Stimulated activated CD4-positive, alpha-beta T cell treated with anti-CD3 and anti-CD28 coated beads, Interleukin-4, amount 100 ng/mL, for 1 hour (primary cell): ENCODE measurements around the gene TDRD7.

Experiments used
- DNase-seq: peaks from one replicate; pipeline ENCODE4 v3.0.0-alpha.2; 2020

TDRD7 gene

DNA sequence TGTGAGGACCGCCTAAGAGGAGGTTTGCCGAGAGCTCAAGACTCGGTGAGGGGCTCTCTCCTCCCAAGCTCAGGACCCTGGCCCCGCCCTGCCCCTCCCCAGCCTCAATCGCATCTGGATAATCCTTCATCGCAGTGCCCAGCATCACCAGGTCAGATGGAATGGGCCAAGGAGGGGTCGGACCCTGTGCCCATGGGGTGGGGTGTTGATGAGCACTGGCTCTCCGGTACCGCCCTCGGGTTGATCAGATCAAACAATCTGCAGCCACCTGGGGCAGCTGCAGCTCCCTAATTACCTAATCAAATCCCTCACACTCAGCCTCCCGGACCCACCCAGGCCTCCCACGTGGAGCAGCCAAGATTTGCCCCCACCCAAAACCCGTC lies 24.4 kb upstream of the TDRD7 start:
- no peak for DNase-seq

DNA sequence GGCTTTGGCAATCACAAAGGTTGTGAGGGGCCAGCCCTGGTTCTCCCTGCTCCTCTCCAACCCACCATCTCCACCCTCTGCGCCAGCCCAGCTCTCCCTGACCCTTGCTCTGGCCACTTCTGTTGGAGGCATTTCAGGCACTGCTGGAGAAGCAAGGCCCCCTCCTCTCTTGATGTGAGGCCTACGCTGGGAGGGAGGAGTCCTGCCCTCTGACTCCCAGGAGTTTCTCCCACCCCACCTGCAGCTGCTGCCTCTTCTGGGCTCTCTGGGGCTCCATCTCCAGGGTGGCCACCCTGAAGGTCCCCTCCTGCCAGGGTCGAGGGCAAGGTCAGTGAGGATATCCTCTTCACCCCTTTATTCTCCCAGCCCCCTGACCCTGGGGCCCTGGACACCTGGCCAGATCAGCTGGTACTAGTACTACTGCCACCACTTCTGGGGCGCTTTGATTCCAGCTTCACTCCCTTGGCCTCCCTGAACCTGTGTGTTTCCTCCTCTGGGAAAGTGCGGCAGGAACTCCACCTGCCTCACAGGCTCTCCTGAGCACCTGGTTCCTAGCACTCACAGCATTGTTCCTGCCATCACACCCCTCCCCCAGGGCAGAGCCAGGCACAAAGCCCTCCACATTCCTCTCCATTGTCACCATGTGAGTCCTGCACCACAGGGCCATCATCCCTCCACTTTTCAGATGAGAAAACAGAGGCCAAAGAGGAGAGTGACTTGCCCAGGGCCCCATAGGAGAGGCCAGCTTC lies 23.8 kb upstream of the TDRD7 start:
- DNase-seq: no peak

DNA sequence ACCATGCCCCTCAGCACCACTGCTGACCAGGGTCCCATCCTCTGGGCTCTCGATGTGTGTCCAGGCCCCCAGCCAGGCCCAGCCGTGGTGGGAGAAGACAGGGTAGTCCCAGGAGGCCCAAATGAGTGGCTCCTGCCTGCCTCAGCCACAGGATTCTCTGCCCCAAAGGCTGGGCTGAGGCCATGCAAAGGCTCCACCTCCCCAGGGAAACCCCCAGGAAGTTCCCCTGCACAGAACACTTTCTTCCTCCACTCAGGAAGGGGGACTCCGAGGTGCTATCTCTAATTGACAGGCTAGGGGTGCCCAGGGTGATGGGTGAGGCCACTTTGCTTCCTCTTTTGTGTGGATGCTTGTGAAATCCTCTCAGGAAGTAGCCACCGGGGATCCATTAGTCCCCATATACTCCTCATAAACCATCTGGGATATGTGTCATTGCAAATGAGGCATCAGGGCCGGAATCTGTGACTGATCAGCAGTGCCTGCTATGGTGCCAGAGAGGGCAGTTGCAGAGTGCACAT lies 23.1 kb upstream of the TDRD7 start:
- peak; percentile 38 for DNase-seq

- DNase-seq: no peak
These were observed 22.6 kb upstream of the TDRD7 start for GRCh38 chr9:97389249-97389648.

DNA sequence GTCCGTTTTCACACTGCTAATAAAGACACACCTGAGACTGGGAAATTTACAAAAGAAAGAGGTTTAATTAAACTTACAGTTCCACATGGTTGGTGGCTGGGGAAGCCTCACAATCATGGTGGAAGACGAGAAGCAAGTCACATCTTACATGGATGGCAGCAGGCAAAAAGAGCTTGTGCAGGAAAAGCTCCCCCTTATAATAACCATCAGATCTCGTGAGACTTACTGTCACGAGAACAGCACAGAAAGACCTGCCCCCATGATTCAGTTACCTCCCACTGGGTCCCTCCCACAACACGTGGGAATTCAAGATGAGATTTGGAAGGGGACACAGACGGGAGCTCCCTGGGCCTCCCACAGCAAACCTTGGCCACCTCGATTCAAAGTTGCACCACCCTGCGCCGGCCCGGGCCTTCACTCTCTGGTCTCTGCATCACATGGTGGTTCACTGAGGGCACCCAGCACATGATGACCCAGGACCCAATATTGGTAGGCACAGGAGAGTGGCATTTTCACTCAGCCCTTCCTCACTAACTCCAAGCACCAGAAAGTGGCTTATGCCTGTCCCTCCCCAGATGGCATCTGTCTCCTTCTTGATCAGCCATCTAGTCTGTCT lies 21.0 kb upstream of the TDRD7 start:
- DNase-seq: no peak

DNA sequence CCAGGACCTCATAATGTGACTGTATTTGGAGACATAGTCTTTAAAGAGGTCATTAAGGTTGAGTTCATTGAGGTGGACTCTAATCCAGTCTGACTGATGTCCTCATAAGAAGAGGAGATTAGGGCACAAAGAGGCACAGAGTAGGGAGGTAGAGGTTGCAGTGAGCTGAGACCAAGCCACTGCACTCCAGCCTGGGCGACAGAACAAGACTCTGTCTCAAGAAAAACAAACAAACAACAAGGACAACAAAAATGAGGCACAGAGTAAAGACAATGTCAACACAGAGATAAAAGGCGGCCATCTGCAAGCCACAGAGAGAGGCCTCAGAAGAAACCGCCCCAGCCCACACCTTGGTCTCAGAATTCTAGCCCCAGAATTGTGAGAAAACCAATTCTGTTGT lies 17.0 kb upstream of the TDRD7 start:
- DNase-seq: no peak

DNA sequence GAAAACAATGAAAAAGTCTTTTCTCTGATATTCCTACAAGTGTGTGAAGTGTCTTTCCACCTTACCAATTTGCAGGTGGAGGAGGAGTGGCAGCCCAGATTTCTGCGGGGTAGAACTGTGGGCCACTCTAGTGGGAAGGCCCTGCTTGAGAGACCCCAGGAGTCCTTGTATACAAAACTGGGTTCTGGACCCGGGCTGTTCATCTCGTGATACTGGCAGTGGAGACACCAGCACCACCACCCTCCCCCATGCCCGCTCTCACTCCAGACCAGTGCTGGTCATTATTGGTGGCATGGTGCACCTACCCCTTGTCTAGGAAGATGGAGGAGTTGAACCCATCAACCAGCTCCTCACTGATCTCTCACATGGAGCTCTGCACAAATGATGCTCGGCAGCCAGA lies 16.2 kb upstream of the TDRD7 start:
- DNase-seq: no peak

- no peak for DNase-seq
These were observed 15.6 kb upstream of the TDRD7 start for GRCh38 chr9:97396256-97396655.

DNA sequence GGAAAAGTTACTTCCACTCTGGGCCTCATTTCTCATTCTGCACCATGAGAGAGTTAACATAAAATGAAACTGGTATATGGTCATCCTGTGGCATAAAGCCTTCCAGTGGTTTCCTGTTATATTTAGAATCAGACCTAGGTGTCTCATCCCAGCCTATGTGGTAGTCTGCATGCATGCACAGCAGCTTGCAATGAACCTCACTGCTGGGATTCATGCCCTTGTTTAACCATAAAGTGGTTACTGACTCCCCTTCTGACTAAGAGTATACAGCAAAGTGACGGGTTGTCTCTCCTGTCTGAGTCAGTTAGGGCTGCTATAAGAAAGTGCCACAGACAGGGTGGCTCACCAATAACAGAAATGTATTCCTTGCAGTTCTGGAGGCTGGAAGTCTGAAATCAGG lies 14.7 kb upstream of the TDRD7 start:
- no peak for DNase-seq

GRCh38 chr9:97398999-97399758 lies 12.7 kb upstream of the TDRD7 start:
- peak; percentile 71 for DNase-seq

DNA sequence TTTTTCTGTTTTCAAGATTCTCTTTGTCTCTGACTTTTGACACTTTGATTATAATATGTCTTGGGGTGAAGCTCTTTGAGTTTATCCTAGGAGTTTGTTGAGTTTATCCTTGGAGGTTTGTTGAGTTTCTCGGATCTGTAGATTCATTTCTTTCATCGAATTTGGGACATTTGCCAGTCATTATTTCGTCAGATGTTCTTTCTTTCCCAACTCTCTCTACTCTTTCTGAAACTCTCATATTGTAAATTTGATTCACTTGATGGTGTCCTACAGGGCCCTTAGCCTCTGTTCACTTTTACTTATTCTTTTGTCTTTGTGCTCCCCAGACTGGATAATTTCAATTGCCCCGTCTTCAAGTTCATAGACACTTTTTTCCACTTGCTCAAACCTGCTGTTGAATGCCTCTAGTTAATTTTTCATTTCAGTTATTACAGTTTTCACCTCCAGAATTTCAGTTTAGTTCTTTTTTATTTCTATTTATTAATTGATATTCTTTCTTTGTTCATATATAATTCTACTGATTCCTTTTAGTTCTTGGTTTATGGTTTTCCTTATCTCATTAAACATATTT lies 8.1 kb upstream of the TDRD7 start:
- DNase-seq: no peak

- DNase-seq: no peak
These were observed 6.3 kb upstream of the TDRD7 start for GRCh38 chr9:97405551-97405950.

DNA sequence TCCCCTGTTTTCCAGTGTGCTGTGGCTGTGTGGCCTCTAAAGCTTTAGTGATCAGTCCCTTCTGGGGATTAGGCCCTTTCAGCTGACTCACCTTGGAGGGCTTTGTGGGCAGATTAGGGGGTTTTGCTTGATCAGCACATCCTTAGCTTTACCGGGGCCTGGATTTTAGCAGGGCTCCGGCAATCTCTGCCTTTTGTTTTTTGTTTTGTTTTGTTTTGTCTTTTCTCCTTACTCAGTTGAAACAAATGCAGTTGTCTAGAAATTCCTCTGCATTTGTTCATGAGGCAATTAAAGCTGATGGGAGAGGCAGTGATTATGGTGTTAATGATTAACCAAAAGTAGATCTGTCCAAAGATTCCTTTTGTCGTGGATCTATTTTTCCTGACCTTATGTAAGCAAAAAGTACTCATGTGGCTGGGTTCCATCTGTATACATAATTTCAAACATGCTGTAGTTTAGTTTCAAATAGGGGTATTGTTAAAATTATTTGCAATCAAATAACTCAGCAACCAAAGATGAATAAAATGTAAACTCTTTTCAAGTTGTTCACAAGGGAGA lies 5.2 kb upstream of the TDRD7 start:
- no peak for DNase-seq

GRCh38 chr9:97408562-97408961 lies 3.3 kb upstream of the TDRD7 start:
- no peak for DNase-seq

- DNase-seq: no peak
These were observed 482 bp upstream of the TDRD7 start for GRCh38 chr9:97411440-97411788.

DNA sequence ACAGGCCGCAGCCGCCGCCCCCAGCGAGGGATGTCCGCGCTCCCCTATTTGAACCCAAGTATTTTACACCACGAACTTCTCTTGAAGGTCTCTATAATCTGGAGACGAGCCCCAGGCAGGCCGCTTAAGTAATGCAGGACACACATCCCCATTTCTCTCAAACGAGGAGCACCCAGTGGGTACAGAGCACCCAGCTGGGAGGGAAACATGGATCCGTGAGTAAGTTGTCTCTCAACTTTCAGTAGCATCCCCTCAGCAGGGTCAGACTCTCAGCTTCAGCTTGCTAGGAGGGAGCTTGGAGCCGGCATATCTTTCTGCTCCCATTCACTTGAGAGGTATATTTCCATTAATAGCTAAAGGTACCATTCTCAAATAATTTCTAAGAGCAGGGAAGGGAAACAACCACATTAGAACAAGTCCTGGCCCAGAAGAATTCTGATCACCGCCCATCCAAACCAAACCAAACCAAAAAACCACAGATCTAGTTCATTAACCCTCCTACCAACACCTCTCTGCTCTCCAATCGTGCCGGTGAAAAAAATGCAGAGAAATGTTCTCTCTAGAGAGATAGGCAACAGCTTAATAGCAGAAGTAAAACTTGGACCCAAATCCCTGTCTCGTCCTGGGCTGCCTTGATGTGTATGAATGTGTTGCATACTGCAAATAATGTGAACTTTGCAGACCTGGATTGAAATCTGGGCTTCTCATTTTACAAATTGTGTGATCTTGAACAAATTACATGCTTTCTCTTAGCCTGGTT lies 910 bp downstream of the TDRD7 start:
- DNase-seq: no peak

GRCh38 chr9:97413462-97413861 lies 1.6 kb downstream of the TDRD7 start:
- DNase-seq: no peak

DNA sequence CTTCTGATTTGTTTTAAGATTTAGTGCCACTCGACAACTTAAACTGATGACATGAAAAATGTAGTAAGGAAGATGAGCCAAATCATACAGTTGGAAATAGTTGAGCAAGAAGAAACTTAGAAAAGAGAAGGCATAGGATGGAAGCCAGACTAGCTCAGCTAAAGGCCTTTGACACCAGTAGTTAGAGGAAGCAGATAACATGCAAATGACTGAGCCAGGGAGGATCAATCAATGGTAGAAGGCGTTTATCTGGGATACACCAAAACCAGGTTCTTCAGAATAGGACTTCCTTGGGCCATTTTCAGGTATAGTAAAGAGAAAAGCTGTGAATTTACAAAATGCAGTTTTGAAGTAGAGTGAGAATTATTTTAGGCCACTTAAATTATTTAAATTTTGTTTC lies 3.2 kb downstream of the TDRD7 start:
- DNase-seq: no peak

DNA sequence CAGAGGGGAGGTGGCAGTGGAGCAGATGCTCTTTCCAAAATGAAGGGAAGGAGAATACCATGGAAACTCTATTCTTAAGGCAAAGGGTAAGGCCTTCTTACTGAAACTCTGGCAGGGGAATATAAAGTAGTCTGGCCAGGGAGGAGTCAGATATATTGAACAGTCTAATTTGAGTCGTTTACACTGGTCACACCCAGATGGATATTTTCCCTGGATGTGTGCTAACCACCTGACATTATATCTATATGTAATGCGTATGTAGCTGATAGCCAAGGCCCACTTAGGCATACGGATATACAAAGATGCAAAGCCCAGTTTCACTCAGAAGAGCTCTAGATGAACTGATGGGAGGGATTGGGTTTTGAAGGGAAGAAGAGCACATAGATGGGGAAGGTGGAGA lies 7.0 kb downstream of the TDRD7 start:
- no peak for DNase-seq

- DNase-seq: no peak
These were observed 7.5 kb downstream of the TDRD7 start for GRCh38 chr9:97419309-97419867.

GRCh38 chr9:97425336-97425972 lies 13.6 kb downstream of the TDRD7 start:
- DNase-seq: no peak

GRCh38 chr9:97425973-97426336 lies 14.1 kb downstream of the TDRD7 start:
- DNase-seq: no peak
